Measurements from ENCODE around the gene STAM.

- TF ChIP-seq CTCF (IDR thresholded peaks at IDR 0.05) = no peak
- TF ChIP-seq POLR2A (IDR thresholded peaks at IDR 0.05) = no peak
- no peak for TF ChIP-seq POLR2AphosphoS5 (IDR thresholded peaks at IDR 0.05)
Observed at GRCh38 chr10:17655009-17655408, 11.1 kb downstream of the STAM start.
